ENCODE data around the gene NKG7.

NKG7 gene

GRCh38 chr19:51396175-51396574 is 23.7 kb upstream of the NKG7 start:
- no peak for DNase-seq (ENCODE audit: low read depth)
- H3K4me3 ChIP-seq (ENCODE audit: low read length), result no peak overlapping the region
- no peak for TF ChIP-seq CTCF (conservative IDR thresholded peaks at IDR 0.05; ENCODE audit: low read depth, low read length)

DNA sequence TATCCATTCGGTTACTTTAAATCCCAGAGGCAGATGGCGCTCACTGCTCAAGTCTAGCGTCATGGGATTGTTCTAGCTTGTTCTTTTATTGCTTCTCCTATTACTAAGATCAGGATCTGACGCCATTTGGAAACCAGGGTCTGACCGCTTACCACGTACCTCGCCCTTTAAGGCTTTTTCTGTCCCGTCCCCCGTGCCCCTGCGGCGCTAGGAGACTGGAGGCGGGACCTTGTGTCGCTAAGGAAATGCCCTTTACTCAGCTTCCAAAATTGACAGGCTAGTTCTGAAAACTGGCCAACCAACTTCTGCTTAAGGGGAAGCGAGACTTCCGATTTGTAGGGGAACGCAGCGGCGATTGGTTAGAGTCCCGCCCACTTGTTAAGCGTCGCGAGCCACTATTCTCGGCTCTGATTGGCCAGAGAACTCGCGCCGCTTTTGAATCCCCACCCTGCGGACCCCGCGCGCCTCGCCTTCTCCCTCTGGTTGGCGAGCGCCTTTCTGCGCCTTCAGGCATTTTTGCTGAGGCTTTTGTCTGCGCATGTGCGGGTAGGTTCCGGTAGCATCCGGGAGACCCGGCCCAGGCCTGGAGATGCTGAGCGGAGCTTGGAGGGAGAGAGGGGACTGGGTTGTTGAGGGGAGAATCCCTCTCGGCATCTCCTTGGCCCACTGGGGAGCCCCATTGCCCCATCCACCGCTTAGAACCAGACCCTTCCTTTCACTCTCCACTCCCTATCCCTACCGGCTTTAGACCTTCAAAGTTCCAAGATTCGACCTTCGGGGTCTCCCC is 21.8 kb upstream of the NKG7 start:
- TF ChIP-seq CTCF (conservative IDR thresholded peaks at IDR 0.05; ENCODE audit: low read depth, low read length), result no peak
- DNase-seq (ENCODE audit: low read depth), result peak; percentile 94
- peak overlapping the region; percentile 55 for H3K4me3 ChIP-seq (ENCODE audit: low read length)

DNA sequence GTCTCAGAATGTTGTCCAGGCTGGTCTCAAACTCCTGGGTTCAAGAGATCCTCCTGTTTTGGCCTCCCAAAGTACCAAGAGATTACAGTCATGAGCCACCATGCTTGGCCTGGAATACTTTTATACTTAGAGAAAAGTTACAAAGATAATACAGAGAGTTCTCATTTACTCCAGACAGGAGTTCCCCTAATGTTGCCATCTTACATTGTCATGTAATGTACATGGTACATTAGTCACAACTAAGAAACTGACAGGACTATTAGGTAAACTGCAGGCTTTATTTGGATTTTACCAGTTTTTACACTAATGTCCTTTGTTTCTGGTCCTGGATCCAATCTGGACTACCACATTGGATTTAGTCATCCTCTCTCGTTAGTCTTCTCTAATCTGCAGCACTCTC is 20.2 kb upstream of the NKG7 start:
- no peak overlapping the region for H3K4me3 ChIP-seq (ENCODE audit: low read length)
- TF ChIP-seq CTCF (conservative IDR thresholded peaks at IDR 0.05; ENCODE audit: low read depth, low read length), result no peak
- no peak for DNase-seq (ENCODE audit: low read depth)

- no peak for TF ChIP-seq CTCF (conservative IDR thresholded peaks at IDR 0.05; ENCODE audit: low read depth, low read length)
- H3K4me3 ChIP-seq (ENCODE audit: low read length), result no peak overlapping the region
- DNase-seq (ENCODE audit: low read depth), result no peak
These were observed 18.7 kb upstream of the NKG7 start for GRCh38 chr19:51391073-51391611.

DNA sequence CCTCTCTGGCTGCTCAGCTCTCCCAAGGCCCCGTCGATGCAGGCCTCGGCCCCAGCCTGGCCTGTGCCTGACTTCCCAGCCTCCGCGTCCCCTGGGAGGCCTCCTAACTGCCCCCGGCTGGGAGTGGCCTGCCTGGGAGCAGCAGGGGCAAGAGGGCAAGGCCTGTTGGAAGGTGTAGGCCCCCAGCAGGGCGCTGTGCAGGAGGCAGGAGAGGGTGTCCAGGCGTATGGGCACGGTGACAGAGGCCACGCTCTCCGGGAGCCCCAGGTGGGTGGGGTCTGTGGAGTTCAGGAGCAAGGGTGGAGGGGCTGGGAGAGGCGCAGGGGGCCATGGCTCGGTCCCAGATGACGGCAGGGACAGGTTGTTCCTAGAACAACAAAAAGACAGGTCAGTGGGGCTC is 16.7 kb upstream of the NKG7 start:
- TF ChIP-seq CTCF (conservative IDR thresholded peaks at IDR 0.05; ENCODE audit: low read depth, low read length), result no peak
- DNase-seq (ENCODE audit: low read depth), result no peak

DNA sequence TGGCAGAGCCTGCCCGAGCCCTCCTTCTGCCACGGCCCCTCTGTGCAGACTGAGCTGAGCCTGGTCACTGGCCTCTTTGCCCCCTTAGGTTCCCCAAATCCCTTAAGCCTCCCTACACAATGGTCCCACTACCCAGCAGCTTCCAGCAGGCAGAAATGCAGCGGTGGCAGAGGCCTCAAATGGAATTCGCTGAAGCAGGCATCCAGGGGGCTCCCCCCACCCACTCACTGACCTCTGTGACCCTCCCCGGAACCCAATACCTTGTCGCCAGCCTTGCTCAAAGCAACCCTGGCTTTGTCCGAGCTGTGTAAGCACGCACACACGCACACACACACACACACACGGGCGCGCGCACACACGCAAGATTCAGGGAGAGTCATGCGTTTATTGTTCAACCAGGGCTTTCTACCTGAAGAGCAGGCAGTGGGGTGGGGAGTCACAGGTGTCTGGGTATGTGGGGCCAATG is 15.5 kb upstream of the NKG7 start, which contains the start of gene LIM2:
Gene LIM2 (minus strand): TSS at position 51 of the 466 bp plus-strand sequence. CDS start 531 bp downstream, outside the sequence.
- no peak for TF ChIP-seq CTCF (conservative IDR thresholded peaks at IDR 0.05; ENCODE audit: low read depth, low read length)
- no peak within 1 kb of the TSS for H3K4me3 ChIP-seq (ENCODE audit: low read length)
- DNase-seq (ENCODE audit: low read depth), result no peak

More for the DNA sequence above, 16.7 kb upstream of the NKG7 start:
- H3K4me3 ChIP-seq (ENCODE audit: low read length), result no peak overlapping the region

Data from retinal pigment epithelial cell (primary cell).